Activated gamma-delta T cell treated with anti-CD3 and anti-CD28 coated beads, Interleukin-2, amount 50 U/mL, for 16 hours (primary cell): ENCODE data around the gene OSTF1.

Source experiments
- DNase-seq: peaks from one replicate; pipeline ENCODE4 v3.0.0-alpha.2; 2020; ENCODE audit warnings: low read depth

OSTF1 gene

GRCh38 chr9:75121914-75122558 lies 33.7 kb downstream of the OSTF1 start:
- DNase-seq, result no peak

GRCh38 chr9:75123696-75124095 lies 35.4 kb downstream of the OSTF1 start:
- DNase-seq, result no peak

GRCh38 chr9:75128535-75128934 lies 40.2 kb downstream of the OSTF1 start:
- no peak for DNase-seq

GRCh38 chr9:75130172-75130571 lies 41.9 kb downstream of the OSTF1 start:
- no peak for DNase-seq

GRCh38 chr9:75130621-75131230 lies 42.4 kb downstream of the OSTF1 start:
- DNase-seq, result no peak

GRCh38 chr9:75131700-75132099 lies 43.4 kb downstream of the OSTF1 start:
- DNase-seq, result no peak

GRCh38 chr9:75132244-75132643 lies 43.9 kb downstream of the OSTF1 start:
- no peak for DNase-seq

GRCh38 chr9:75133396-75133795 lies 45.1 kb downstream of the OSTF1 start:
- DNase-seq, result no peak

- no peak for DNase-seq
These were observed 46.2 kb downstream of the OSTF1 start for GRCh38 chr9:75134495-75134894.

GRCh38 chr9:75138260-75139040 lies 50.1 kb downstream of the OSTF1 start:
- DNase-seq, result no peak

GRCh38 chr9:75139201-75139600 lies 50.9 kb downstream of the OSTF1 start:
- no peak for DNase-seq

GRCh38 chr9:75140261-75140660 lies 51.9 kb downstream of the OSTF1 start:
- no peak for DNase-seq

- no peak for DNase-seq
These were observed 53.9 kb downstream of the OSTF1 start for GRCh38 chr9:75142202-75142601.

GRCh38 chr9:75146229-75146628 lies 57.9 kb downstream of the OSTF1 start:
- DNase-seq, result no peak

GRCh38 chr9:75147638-75148037 lies 59.3 kb downstream of the OSTF1 start:
- no peak for DNase-seq

- no peak for DNase-seq
These were observed 60.2 kb downstream of the OSTF1 start for GRCh38 chr9:75148561-75148960.

- DNase-seq, result no peak
These were observed 61.5 kb downstream of the OSTF1 start for GRCh38 chr9:75149841-75150241.

- no peak for DNase-seq
These were observed 62.2 kb downstream of the OSTF1 start for GRCh38 chr9:75150512-75150911.

GRCh38 chr9:75152416-75152815 lies 64.1 kb downstream of the OSTF1 start:
- DNase-seq, result peak; percentile 23

GRCh38 chr9:75156858-75157257 lies 68.5 kb downstream of the OSTF1 start:
- DNase-seq, result no peak

- DNase-seq, result no peak
These were observed 73.0 kb downstream of the OSTF1 start for GRCh38 chr9:75161116-75161857.

GRCh38 chr9:75163764-75164163 lies 75.5 kb downstream of the OSTF1 start:
- no peak for DNase-seq

- DNase-seq, result no peak
These were observed 76.3 kb downstream of the OSTF1 start for GRCh38 chr9:75164573-75164972.
